SH-SY5Y (cell line): Measurements from ENCODE around the gene MEGF6.

ENCODE experiments used
- GATA2 ChIP-seq: IDR thresholded peaks from 2 replicates; pipeline ENCODE4 v1.6.1; 2011; ENCODE audit warnings: mild to moderate bottlenecking, low read depth, low read length
- GATA3 ChIP-seq: IDR thresholded peaks from 2 replicates; pipeline ENCODE4 v1.6.1; 2011; ENCODE audit warnings: low read depth, mild to moderate bottlenecking, low read length, moderate library complexity

DNA sequence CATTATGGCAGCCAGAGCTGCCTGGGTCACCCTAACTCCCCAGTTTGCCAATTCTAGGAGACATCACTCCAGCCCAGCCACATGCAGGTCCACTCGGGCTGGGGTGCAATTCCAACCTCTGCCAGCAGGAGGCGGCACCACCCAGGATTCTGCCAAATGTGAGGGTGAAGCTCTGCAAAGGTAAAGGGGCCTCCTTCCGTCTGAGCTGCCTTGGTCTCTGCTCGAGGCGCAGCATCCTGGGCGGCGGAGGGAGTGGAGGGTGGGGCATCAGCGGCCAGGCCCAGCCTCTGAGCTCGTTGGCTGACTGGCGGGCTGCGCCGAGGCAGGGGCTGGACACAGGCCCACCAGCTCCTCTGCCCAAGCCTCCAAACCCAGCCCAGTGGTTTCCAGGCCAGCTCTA lies 93.1 kb downstream of the MEGF6 start:
- TF ChIP-seq GATA3 (no peak), GATA2 (no peak)
